CD4-positive, alpha-beta T cell treated with Interleukin-12 subunit alpha and Interleukin-12 subunit beta, for 1 hour (primary cell): ENCODE measurements around the gene RXRG.

Experiments
- DNase-seq: peaks from one replicate; pipeline ENCODE4 v3.0.0-alpha.2; 2020

The RXRG gene

DNA sequence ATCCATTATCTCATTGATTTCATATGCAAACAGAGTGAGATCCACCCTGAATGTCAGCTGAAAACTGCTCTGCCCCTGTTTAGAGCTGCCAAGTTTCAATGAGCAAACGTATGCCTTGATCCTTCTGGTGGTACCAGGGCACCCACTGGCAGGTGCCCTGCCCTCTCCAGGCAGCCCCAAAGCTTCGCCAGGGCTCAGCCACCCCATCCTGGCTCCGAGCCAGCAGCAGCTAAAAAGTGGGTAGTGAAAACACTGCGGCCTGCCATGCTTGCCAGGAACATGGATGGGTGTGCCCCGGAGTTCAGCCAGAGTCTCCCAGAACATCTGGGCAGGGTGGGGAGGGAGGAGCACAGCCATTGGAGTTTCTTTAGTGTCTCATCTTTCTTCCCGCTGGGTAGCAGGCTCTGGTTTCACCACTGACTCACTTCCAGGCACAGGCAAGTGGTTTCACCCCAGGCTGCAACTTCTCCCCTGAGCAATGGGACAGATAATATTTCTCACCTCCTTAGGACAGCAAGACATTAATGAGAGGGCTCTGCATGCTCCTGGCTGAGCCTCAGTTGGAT lies 80.3 kb downstream of the RXRG start:
- DNase-seq, result no peak

DNA sequence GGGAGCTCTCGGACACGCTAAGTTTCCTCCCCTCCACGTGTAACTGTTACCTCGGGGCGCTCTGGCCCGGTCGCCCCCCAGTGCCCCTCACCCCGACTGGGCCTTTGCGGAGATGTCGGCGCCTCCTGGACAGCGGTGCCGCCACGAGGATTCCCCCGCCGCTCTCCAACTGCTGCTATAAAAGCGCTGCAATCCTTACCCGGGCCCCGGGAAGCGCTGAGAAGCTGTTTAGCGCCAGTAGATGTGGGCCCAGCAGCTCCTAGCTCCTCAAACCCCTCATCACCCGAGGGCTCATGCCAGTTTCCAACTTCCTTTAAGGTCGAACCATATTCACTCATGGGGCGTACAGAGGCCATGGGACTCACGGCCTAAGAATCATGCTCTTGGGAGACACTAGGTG lies 88.0 kb downstream of the RXRG start:
- no peak for DNase-seq

DNA sequence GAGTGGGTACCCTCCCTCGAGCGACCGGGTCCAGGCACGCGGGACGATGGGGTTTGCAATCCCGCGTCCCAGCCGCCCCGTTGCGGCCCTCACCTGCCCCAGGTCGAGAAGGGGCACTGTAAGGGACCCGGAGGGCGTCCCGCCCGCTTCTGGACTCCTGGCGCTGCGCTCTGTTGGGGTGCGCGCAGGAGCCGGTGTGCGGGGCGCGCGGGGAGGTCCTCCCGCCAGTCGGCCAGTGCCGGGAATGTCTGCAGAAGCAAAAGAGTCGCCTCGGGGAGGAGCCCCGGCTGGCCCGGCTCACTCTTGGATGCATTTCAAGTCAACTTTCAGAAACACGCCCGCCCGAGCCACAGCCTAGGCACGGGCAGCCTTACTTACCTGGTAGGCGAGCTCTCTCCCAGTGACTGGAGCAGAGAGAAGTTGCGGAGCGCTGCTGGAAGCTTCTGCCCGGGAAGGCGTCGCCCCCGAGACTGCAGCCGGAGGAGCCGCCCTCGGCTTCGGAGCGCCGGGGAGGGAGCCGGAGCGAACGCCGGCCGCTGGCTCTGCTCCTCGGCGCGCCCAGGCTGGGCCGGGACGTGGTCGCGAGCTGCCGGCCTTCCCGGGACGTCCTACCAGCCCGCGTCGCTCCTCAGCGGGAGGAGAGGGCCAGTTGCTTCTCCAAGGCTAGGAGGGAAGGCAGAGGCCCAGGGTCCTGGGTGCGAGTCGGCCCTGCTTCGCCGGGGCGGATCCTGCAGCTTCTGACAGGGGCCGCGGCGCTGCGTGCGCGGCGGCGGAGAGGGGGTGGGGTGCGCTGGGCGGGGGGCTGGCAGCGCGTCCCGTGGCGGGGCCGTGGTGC lies 88.7 kb downstream of the RXRG start, which contains the start of gene LMX1A:
TSS of gene LMX1A (minus strand) at position 739 of the 835 bp plus-strand sequence. CDS start 1,156 bp downstream, outside the sequence.
- DNase-seq, result no peak

DNA sequence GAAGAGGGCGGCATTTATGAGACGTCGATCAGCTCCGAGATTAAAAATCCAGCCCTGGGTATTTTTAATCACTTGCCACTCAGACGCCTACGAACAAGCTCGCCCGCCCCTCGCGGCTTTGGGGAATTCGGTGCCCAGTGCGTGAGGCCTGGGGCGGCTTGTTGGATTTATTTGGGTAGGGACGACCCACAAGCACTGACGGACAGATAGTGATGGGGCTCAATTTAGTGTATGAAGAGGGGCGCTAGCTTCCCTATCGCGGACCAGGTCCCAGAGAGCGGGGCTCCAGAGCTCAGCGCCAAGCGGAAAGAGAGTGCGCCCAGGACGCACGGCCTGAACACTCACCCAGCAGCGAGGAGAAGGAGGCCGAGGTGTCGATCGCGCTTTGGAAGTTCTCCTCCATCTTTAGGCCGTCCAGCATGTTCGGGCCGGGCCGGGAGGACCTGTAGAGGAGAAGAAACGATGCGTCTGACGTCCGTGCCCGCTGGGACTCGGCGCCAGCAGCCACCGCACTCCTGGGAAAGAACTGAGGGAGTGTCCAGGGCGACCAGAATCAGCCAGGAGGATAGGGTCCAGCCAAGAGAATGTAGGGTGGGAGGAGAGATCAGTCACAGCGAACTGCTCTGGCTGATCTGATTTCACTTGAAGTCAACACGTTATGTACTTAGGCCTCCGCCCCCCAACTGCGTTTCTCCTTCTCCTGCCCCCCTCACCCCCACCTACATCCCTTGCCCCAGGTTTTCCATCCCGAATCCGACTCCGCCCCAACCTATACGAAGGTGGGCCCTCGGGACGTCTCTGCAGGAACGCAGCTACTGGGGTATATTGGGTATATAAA lies 89.6 kb downstream of the RXRG start:
- no peak for DNase-seq

DNA sequence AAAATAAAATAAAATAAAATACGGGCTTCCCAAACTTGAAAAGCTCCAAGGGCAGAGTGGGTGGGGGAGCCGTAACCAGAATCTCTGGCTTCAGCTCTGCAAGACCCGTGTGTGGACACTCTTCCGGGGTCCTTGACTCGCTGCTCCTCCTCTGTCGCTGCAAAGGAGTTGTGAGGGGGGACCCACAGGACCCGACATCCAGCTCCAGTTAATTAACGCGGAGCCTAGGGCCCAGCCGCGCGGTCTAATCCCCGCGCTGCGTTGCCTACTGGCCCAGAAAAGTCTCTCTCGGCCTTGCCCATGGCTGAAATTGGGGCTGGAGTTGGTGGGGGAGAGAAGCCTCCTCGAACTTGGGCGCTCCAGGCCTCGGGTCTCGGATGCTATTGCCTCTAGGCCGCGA lies 90.2 kb downstream of the RXRG start:
- DNase-seq, result no peak

DNA sequence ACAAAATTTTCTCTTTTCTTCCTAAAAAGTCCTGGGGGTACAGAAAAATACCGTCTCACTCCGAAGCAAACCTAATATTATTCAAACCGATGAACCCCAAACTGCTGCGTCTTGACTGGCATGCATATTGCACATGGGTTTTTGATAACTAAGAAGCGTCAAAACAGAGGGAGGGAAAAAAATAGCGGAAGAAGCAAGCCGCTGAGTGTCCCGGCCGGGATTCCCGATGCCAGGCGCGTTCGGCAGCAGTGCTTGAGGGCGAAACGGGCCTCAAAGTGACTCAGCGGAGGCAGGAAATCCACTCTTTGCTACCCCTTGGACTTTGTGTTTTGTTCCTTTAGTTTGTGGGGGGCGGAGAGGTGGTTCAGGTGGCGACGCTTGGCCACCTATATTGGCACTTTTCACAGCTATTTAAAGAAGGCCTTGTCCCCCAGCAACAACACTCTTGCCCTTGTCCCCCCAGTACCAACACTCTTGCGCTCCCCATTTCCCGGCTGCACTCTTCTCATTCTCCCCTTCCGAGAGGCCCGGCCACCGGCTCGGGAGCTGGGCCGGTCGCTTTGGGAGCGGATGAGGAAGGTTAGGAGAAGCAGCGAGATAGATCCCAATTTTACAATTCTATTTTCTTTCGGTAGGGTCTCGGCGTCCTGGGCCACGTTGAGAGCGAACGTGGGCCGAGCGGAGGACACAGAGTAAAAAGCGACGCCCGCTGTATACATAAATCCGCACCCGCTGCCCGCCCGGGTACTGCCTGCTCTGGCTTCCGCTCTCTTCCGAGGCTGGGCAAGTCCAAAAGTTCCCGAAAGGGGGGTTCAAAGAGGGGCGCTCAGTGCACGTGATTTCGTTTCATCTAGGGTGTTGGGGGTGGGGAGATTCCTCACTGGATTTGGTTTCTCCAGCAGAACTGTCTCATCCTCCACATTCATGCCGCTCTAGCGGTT lies 90.9 kb downstream of the RXRG start:
- DNase-seq, result no peak

DNA sequence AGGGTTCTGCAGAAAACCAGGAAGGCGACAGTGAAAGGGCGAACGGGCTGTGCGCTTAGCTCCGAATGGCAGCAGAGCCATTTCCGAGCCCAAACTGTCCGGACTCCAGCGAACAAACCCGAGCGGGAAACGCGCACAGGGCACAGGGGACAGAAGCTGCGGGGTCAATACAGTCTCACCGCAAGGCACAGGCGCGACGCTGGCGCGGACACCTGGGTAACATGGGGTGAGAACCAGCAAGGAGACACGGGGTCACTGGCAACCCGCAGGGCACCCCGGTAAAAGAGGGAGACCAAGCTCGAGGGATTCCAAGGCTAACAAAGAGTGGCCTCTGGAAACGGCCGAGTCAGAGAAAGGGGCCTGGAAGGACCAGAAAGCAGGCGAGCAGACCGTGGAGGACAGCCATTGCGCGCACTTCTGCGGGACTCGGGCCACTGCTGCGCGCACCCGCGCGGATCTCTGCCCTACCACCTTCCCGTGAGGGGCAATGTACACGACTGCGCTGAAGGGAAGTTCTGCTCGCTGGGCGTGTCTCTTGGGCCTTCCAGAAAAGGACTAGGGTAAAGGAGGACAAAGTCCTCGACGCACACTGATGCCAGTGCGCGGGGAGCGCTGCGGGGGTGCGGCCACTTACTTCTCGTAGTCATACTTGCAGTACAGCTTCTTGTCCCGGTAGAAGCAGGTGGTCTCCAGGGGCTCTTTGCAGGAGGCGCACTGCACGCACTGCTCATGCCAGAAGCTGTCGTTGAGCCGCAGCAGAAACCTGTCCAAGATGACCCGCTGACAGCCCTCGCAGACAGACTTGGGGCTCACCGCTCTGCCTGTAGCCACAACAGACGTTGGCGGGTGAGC lies 92.3 kb downstream of the RXRG start:
- DNase-seq, result no peak

DNA sequence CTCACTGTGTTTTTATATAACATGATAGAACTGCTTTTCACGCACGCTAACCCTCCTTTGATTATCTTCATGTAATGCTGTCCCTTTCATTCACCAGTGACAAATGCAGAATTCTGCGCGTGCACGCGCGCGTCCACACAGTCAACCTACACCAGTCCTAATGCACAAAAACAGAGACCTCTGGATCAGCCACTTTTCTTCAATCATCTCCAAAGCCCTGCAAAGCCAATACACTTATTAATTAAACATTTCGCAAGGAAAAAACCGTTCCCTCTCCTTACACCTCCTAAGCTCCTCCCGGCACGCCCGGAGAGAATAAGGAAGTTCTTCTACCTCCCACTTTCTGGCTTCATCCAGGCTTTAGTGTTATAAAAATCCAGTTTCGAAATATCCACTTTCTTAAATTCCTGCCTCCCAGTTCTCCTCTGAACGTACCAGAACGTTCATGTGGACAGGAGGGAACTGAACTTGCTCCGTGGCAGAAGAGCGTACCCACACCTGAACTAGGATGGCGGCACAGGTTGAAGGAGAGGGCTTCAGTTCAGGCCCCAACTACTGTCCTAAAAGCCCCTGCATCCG lies 93.0 kb downstream of the RXRG start:
- DNase-seq, result no peak
